ENCODE data around the gene SLC24A5. TPM values are rescaled to one million over a fixed set of nuclear protein-coding genes. Genes with fewer than 3 reads are reported as not detected.

The SLC24A5 gene
- total and polyA plus RNA-seq, 2 of the 4 experiments (the other 2 are of a cell fraction) = not detected

DNA sequence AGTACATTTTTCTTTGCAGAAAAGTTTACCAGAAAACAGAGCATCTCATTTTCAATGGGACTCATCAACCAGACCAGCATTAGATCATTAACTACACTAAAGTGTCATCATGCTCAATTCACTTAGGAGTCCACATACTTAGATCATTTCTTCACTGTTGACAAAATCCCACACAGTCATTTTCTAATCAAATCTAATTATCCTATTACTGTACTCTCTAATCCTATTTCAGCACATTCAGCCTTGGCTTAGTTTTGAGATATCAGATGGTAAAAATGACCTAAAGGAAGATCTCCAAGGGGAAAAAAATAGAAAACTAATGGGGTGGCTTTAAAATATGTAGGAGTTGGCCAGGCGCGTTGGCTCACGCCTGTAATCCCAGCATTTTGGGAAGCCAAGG is 65.5 kb downstream of the SLC24A5 start:
- dilution Hi-C loops (cut with HindIII; ENCODE audit: low sequenced_read_pairs, unreplicated experiment) (no loop called here), intact Hi-C loops (cut with micrococcal nuclease) (no loop called here), in situ Hi-C loops (cut with MboI; ENCODE audit: low sequenced_read_pairs) (no loop called here)
- Histone ChIP-seq H3K4me1 (ENCODE audit: control insufficient read depth, insufficient read depth, low read length) (no peaks in the 10 kb centered on the region), H3K9me3 (ENCODE audit: control insufficient read depth, insufficient read depth, low read length) (no peaks in the 10 kb centered on the region), H2AK5ac (ENCODE audit: low read depth, low read length) (no peak overlapping the region), H2BK20ac (ENCODE audit: low read depth, low read length) (no peak overlapping the region), H3K9ac (ENCODE audit: low read depth, low read length) (no peak overlapping the region), H2AFZ (replicated peaks; ENCODE audit: low read length, poor library complexity) (no peak overlapping the region), H3K4ac (ENCODE audit: low read depth, low read length) (no peak overlapping the region), H3K27me3 (ENCODE audit: control insufficient read depth, insufficient read depth, low read length) (0 out of 2 replicates have a peak, but pooled peaks cover under 1% of the 10 kb centered on the region), H3K56ac (ENCODE audit: extremely low read depth, insufficient read depth, low read length) (no peak overlapping the region), H3K9me1 (ENCODE audit: insufficient read depth, low read length) (no peaks in the 10 kb centered on the region), H3K4me3 (ENCODE audit: insufficient read depth, low read depth, low read length) (no peak overlapping the region), H3K79me1 (ENCODE audit: low read depth in 1 of 2, low read length in 2 of 2) (no peaks in the 10 kb centered on the region), H2AK9ac (replicated peaks; ENCODE audit: low read depth, low read length, poor library complexity) (no peak overlapping the region), H4K91ac (ENCODE audit: insufficient read depth, low read depth, low read length) (no peak overlapping the region), H4K20me1 (ENCODE audit: insufficient read depth, low read length) (no peaks in the 10 kb centered on the region), H3K18ac (ENCODE audit: low read depth, low read length) (no peak overlapping the region), H3K27ac (ENCODE audit: insufficient read depth, low read length) (no peak overlapping the region), H3K14ac (replicated peaks; ENCODE audit: low read depth, low read length) (no peak overlapping the region), H3K36me3 (ENCODE audit: control insufficient read depth, insufficient read depth, low read length) (no peaks in the 10 kb centered on the region), H2BK120ac (ENCODE audit: low read depth, low read length) (no peak overlapping the region), H3K23ac (ENCODE audit: low read depth, low read length) (no peak overlapping the region), H4K8ac (ENCODE audit: low read depth in 2 of 2, low read length in 2 of 2) (no peak overlapping the region), H4K5ac (ENCODE audit: low read depth, low read length) (no peak overlapping the region), H2BK5ac (ENCODE audit: low read depth, low read length, poor library complexity, severe bottlenecking) (no peak overlapping the region), H3K4me2 (ENCODE audit: low read depth, low read length) (no peak overlapping the region), H2BK15ac (ENCODE audit: low read depth, low read length) (no peak overlapping the region)
- ChIA-PET CTCF (no interaction called here), POLR2A (ENCODE audit: unreplicated experiment) (no interaction called here)
- WGBS, 2 experiments (ENCODE audit: extremely low coverage in 2 of 2, insufficient read length in 1 of 2) = no CpG with 5 or more reads among the region's 3 CpGs
- ATAC-seq (ENCODE audit: low read depth) = no peak
- DNase-seq = no peak
- BruUV-seq (replicated peaks) = no TSS peak
- TF ChIP-seq RAD21 (IDR thresholded peaks at IDR 0.05; ENCODE audit: low read length) (no peak), BHLHE40 (IDR thresholded peaks at IDR 0.05; ENCODE audit: low read depth, low read length) (no peak), CHD1 (IDR thresholded peaks at IDR 0.05; ENCODE audit: low read depth, low read length) (no peak), MXI1 (IDR thresholded peaks at IDR 0.05; ENCODE audit: borderline replicate concordance, low read depth, low read length) (no peak), FOS (IDR thresholded peaks at IDR 0.05; ENCODE audit: low read depth, low read length) (no peak)
- TF ChIP-seq, protein P1, sequence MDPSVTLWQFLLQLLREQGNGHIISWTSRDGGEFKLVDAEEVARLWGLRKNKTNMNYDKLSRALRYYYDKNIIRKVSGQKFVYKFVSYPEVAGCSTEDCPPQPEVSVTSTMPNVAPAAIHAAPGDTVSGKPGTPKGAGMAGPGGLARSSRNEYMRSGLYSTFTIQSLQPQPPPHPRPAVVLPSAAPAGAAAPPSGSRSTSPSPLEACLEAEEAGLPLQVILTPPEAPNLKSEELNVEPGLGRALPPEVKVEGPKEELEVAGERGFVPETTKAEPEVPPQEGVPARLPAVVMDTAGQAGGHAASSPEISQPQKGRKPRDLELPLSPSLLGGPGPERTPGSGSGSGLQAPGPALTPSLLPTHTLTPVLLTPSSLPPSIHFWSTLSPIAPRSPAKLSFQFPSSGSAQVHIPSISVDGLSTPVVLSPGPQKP (IDR thresholded peaks at IDR 0.05; ENCODE audit: borderline replicate concordance, low read depth, low read length) = no peak
- TF ChIP-seq, protein P2, sequence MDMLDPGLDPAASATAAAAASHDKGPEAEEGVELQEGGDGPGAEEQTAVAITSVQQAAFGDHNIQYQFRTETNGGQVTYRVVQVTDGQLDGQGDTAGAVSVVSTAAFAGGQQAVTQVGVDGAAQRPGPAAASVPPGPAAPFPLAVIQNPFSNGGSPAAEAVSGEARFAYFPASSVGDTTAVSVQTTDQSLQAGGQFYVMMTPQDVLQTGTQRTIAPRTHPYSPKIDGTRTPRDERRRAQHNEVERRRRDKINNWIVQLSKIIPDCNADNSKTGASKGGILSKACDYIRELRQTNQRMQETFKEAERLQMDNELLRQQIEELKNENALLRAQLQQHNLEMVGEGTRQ (IDR thresholded peaks at IDR 0.05; ENCODE audit: low read depth, low read length) = no peak
